Measurements from ENCODE around the gene ELOVL6. TPM values are rescaled to one million over a fixed set of nuclear protein-coding genes. Genes with fewer than 3 reads are reported as not detected.

ELOVL6 gene
- 13.8 to 22.4 TPM (median 18.3 TPM) in 5 replicates for total RNA-seq (2022; extraction: Qiagen RNA extraction; ENCODE audit: low read depth)

GRCh38 chr4:110198435-110199416 lies at the start of gene ELOVL6:
Gene ELOVL6 (minus strand): TSS chr4:110198615. CDS start chr4:110198335, 280 bp downstream.

